Lung microvascular endothelial cell (primary cell): Measurements from ENCODE around the gene HHIP. TPM values are rescaled to one million over a fixed set of nuclear protein-coding genes. Genes with fewer than 3 reads are reported as not detected.
A peak's percentile ranks its signal among the peaks of the same experiment; 100 is the strongest.
"Not testable (repeated sequence)": the region's sequence is repeated elsewhere in the genome, so short reads cannot be mapped to it uniquely, and the experiment has no call there.

Experiments
- DNase-seq, 2 donors: peaks; one replicate each; pipeline versions ENCODE4 v3.0.0 to v3.0.0-alpha.2; 2010; ENCODE audit warnings: low read depth in 2 of 2
- total RNA-seq: library from RNA; depleted of rRNA; stranded (reverse); fragments of >200 nt; gene quantifications from 2 replicates; pipeline ENCODE4 v1.2.1, GENCODE V29; 2014

The HHIP gene
- total RNA-seq, 1 donor from 2014 or later: 59.1 TPM

- DNase-seq: no peak
Observed at GRCh38 chr4:144740316-144740715, 94.4 kb downstream of the HHIP start.

- no peak for DNase-seq
Observed at GRCh38 chr4:144748814-144749555, 103.0 kb downstream of the HHIP start.

GRCh38 chr4:144750348-144750747 lies 104.4 kb downstream of the HHIP start:
- DNase-seq: no peak

GRCh38 chr4:144754562-144755410 lies 108.8 kb downstream of the HHIP start:
- peak; percentile 53 to 60 for DNase-seq

GRCh38 chr4:144757969-144758368 lies 112.0 kb downstream of the HHIP start:
- no peak for DNase-seq

- DNase-seq: not testable (repeated sequence)
Observed at GRCh38 chr4:144768809-144769208, 122.9 kb downstream of the HHIP start.

- no peak for DNase-seq
Observed at GRCh38 chr4:144778364-144778763, 132.4 kb downstream of the HHIP start.

- peak; percentile 1 to 24 for DNase-seq
Observed at GRCh38 chr4:144782345-144782744, 136.4 kb downstream of the HHIP start.

GRCh38 chr4:144785961-144786360 lies 140.0 kb downstream of the HHIP start:
- DNase-seq: no peak

- peak; percentile 57 to 62 for DNase-seq
Observed at GRCh38 chr4:144787365-144788258, 141.7 kb downstream of the HHIP start.

- no peak for DNase-seq
Observed at GRCh38 chr4:144788469-144788868, 142.5 kb downstream of the HHIP start.

GRCh38 chr4:144791933-144792332 lies 146.0 kb downstream of the HHIP start:
- DNase-seq: not testable (repeated sequence)
